Measurements from ENCODE around the gene ITGB2.

- TF ChIP-seq POLR2A (IDR thresholded peaks at IDR 0.05): no peak
- TF ChIP-seq, protein P1, sequence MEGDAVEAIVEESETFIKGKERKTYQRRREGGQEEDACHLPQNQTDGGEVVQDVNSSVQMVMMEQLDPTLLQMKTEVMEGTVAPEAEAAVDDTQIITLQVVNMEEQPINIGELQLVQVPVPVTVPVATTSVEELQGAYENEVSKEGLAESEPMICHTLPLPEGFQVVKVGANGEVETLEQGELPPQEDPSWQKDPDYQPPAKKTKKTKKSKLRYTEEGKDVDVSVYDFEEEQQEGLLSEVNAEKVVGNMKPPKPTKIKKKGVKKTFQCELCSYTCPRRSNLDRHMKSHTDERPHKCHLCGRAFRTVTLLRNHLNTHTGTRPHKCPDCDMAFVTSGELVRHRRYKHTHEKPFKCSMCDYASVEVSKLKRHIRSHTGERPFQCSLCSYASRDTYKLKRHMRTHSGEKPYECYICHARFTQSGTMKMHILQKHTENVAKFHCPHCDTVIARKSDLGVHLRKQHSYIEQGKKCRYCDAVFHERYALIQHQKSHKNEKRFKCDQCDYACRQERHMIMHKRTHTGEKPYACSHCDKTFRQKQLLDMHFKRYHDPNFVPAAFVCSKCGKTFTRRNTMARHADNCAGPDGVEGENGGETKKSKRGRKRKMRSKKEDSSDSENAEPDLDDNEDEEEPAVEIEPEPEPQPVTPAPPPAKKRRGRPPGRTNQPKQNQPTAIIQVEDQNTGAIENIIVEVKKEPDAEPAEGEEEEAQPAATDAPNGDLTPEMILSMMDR (IDR thresholded peaks at IDR 0.05): no peak
Measured at GRCh38 chr21:44907966-44908895, 12.5 kb downstream of the ITGB2 start.
